GM12875 (cell line): ENCODE data around the gene RABGAP1L.

Experiments
- H3K4me3 ChIP-seq: one replicate; pipeline ENCODE4 v1.5.1; 2011; ENCODE audit warnings: low read depth, low read length, control low read depth
- CTCF ChIP-seq: IDR thresholded peaks from 2 replicates; pipeline ENCODE4 v1.5.1; 2011; ENCODE audit warnings: low read depth, mild to moderate bottlenecking, control low read depth, inconsistent platforms, low read length, moderate library complexity, borderline replicate concordance; ENCODE audit not compliant: insufficient read depth

Gene RABGAP1L

GRCh38 chr1:175023043-175023921 is 864.0 kb downstream of the RABGAP1L start, which contains the start of gene MRPS14:
Gene MRPS14, minus strand, starts transcription at chr1:175023425. Its CDS starts 17 bp downstream, at chr1:175023408.
- peak within 1 kb of the TSS; percentile 87 for H3K4me3 ChIP-seq
- TF ChIP-seq CTCF: no peak

GRCh38 chr1:175023922-175024242 is 864.6 kb downstream of the RABGAP1L start:
- H3K4me3 ChIP-seq: peak overlapping the region; percentile 87

GRCh38 chr1:175024773-175025172 is 865.5 kb downstream of the RABGAP1L start:
- no peak for TF ChIP-seq CTCF
- H3K4me3 ChIP-seq: no peak overlapping the region

GRCh38 chr1:175033953-175034352 is 874.6 kb downstream of the RABGAP1L start:
- H3K4me3 ChIP-seq: no peak overlapping the region
- no peak for TF ChIP-seq CTCF

GRCh38 chr1:175034775-175035174 is 875.5 kb downstream of the RABGAP1L start:
- H3K4me3 ChIP-seq: no peak overlapping the region
- TF ChIP-seq CTCF: no peak

GRCh38 chr1:175035865-175036264 is 876.5 kb downstream of the RABGAP1L start:
- TF ChIP-seq CTCF: no peak
- H3K4me3 ChIP-seq: no peak overlapping the region

- no peak overlapping the region for H3K4me3 ChIP-seq
- TF ChIP-seq CTCF: no peak
Measured at GRCh38 chr1:175036476-175036875, 877.2 kb downstream of the RABGAP1L start.
